HG03175 (cell line): ENCODE measurements around the gene BUB1B.
"Not testable (repeated sequence)": the region's sequence is repeated elsewhere in the genome, so short reads cannot be mapped to it uniquely, and the experiment has no call there.

Experiments used
- ATAC-seq: cut with Tn5 transposase; IDR thresholded peaks from one replicate; pipeline ENCODE4 v1.9.1; 2021; ENCODE audit warnings: mild to moderate bottlenecking, moderate library complexity; ENCODE audit not compliant: unreplicated experiment

BUB1B gene

GRCh38 chr15:40135846-40136450, 24.9 kb upstream of the BUB1B start:
- not testable (repeated sequence) for ATAC-seq

DNA sequence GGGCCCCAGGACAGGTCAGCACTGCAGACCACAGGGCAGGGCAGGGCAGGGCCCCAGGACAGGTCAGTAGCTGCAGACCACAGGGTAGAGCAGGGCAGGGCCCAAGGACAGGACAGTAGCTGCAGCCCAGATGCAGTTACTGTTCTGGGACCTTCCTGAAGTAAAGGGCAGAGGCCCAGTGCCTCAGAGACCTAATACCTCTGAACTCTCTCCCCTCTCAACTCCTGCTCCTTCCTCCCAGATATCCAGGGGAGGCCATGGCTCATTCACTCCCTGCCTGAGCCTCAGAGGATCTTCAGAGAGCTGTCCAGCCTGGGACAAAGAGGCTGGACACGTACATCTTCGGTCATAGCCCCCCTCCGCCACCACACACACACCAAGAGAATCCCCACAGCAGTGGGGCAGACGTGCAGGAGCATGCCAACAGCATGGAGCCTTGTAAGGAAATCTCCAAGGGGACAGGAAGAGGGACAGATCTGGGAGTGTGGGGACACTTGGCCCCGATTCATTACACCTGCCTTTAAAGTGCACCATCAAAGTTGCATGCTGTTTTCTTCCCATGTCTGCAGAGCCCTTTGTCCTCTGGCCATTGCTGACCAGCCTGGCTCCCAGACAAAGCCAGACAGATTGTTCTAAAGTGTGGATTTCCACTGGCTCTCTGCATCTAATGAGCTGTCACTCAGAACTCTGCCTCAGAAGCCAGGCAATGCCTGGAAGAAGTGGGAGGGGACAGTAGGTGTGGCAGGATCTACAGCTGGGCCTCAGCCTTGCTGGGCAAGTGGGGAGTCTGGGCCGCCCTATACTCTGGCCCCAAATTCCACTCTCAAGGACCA, 24.2 kb upstream of the BUB1B start:
- no peak for ATAC-seq

GRCh38 chr15:40137303-40138200, 23.3 kb upstream of the BUB1B start:
- ATAC-seq = no peak

- ATAC-seq = not testable (repeated sequence)
Observed at GRCh38 chr15:40138201-40138570, 22.7 kb upstream of the BUB1B start.

- ATAC-seq = no peak
Observed at GRCh38 chr15:40142428-40142827, 18.4 kb upstream of the BUB1B start.

DNA sequence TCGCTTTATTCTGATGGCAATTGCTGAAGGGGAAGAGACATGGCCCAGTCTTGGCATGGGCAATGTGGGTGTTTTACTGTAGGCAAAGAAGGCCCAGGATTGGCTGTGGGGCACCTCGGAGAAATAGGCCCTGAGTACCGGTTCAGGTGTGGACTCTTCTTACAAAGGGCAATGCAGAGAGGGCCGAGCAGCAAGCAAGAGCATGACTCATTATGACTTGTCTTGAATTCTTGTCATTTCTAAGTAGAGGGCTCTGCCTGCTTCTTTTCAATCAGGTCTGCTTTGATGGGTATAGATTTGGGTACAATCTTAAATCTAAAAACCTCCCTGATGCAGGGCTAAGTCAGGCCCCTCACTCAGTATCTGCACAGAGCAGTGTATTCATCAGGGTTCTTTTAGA, 14.8 kb upstream of the BUB1B start:
- ATAC-seq = no peak

GRCh38 chr15:40149339-40149738, 11.5 kb upstream of the BUB1B start:
- ATAC-seq = no peak

DNA sequence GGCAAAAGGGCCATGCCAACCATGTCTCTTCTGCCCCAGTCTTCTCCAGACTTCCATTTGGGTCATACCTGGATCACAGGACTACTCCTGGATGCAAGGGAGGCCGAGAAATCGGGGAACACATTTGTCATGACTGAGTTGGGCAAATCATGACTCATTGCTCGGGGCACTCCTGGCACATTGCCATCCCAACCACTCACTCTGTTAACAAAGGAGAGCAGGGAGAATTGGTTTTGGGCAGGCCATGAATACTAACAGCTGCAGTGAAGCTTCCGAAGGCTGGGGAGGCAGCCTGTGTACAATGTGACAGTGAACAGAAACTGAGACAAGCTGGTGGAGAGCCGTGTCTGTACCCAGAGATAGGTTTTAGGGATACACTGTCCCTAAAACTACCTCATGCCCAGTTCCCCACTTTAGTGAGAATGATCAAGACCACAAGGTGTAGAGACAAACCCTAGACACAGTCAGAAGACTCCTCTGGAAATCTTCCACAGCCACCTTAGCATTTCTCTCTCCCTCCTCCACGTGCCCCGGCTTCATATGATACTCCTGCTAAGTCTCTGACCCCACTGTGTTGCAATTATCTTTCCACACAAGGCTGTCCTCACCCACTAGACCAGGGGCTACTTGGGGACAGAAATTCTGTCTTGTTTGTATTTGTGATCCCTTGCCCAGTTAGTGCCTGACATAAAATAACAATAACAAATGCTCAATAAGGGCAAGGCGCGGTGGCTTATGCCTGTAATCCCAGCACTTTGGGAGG, 10.5 kb upstream of the BUB1B start:
- ATAC-seq = no peak

- ATAC-seq = no peak
Observed at GRCh38 chr15:40151499-40151898, 9.4 kb upstream of the BUB1B start.

- no peak for ATAC-seq
Observed at GRCh38 chr15:40151991-40152390, 8.9 kb upstream of the BUB1B start.

GRCh38 chr15:40154821-40155220, 6.0 kb upstream of the BUB1B start:
- ATAC-seq = not testable (repeated sequence)

GRCh38 chr15:40155270-40155910, 5.5 kb upstream of the BUB1B start:
- no peak for ATAC-seq

- no peak for ATAC-seq
Observed at GRCh38 chr15:40157778-40158447, 3.0 kb upstream of the BUB1B start.

DNA sequence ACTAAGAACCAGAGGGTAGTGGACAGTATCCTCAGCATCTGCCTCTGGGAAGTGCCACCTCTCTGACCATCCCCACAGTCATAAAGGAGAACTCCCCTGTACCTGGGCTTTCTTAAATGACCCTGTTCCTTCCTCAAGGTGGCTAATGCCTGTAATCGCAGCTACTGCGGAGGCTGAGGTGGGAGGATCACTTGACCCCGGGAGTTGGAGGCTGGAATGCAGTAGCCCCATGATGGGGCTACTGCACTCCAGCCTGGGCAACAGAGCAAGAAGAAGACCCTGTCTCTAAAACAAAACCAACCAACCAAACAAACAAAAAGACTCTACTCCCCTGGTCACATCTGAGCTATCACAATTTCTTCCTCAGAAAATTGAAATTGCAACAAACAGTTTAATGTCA, 848 bp upstream of the BUB1B start:
- ATAC-seq = no peak

- no peak for ATAC-seq
Observed at GRCh38 chr15:40161693-40162391, 973 bp downstream of the BUB1B start.

DNA sequence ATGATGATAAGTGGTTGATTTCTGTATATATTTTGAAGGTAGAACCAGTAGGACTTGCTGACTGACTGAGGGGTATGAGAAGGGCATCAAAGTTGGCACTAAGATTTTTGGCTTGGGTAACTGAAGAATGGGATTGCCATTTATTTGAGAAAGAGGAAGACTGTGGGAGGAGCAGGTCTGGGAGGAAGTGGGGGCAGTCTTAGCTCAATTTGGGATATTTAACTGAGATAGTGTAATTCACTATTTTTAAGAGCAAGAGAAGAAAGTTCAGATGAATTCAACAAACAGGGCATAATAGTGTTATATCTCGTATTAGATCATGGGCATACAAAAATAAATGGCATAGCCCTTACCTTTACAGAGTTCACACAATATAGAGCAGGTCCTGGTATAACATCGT, 1.7 kb downstream of the BUB1B start:
- ATAC-seq = no peak

GRCh38 chr15:40163657-40164416, 3.0 kb downstream of the BUB1B start:
- no peak for ATAC-seq

- not testable (repeated sequence) for ATAC-seq
Observed at GRCh38 chr15:40167374-40167773, 6.5 kb downstream of the BUB1B start.
